GM18861 (cell line): ENCODE measurements around the gene MCF2L2.
"Not testable (repeated sequence)": the region's sequence is repeated elsewhere in the genome, so short reads cannot be mapped to it uniquely, and the experiment has no call there.

Experiments
- ATAC-seq: cut with Tn5 transposase; IDR thresholded peaks from one replicate; pipeline ENCODE4 v1.9.1; 2021; ENCODE audit not compliant: unreplicated experiment

MCF2L2 gene

GRCh38 chr3:183396662-183397391 is 31.6 kb downstream of the MCF2L2 start:
- no peak for ATAC-seq

DNA sequence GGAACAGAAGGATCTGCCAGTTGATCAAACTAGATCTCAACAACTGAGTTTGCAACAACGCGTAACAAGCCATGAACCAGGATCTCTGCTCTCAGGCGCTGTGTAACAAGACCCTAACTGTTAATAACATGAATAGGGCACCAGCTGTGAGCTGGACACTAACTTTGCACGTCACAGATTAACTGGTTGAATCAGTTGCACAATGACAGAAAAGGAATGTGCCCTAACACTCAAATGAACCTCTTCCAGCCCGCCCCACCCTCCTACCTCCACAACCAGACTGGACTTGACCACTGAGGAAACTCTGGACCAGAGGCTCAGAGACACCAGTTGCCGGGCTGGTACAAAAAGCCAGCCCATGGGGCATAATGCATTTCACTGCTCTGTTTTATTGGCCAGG is 34.3 kb downstream of the MCF2L2 start:
- ATAC-seq = no peak

GRCh38 chr3:183393625-183394024 is 34.8 kb downstream of the MCF2L2 start:
- no peak for ATAC-seq

- no peak for ATAC-seq
Observed at GRCh38 chr3:183392186-183393034, 36.0 kb downstream of the MCF2L2 start.

DNA sequence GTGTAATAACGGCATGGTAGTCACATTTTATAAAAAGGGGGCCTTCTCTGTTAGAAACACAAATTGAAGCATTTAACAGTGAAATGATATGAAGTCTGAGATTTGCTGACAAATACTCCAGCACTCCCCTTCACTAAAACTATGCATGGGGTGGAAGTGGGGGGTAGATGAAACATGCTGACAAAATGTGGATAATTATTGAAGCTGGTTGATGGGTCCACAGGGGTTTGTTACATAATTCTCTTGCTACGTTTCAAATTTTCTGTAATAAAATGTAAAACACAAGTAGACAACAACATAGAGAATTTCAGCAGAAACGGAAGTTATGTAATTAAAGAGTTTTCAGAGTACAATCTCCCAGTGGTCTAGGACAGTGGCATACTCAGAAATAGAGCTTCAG is 37.0 kb downstream of the MCF2L2 start:
- ATAC-seq = no peak

GRCh38 chr3:183390844-183391243 is 37.6 kb downstream of the MCF2L2 start:
- no peak for ATAC-seq

DNA sequence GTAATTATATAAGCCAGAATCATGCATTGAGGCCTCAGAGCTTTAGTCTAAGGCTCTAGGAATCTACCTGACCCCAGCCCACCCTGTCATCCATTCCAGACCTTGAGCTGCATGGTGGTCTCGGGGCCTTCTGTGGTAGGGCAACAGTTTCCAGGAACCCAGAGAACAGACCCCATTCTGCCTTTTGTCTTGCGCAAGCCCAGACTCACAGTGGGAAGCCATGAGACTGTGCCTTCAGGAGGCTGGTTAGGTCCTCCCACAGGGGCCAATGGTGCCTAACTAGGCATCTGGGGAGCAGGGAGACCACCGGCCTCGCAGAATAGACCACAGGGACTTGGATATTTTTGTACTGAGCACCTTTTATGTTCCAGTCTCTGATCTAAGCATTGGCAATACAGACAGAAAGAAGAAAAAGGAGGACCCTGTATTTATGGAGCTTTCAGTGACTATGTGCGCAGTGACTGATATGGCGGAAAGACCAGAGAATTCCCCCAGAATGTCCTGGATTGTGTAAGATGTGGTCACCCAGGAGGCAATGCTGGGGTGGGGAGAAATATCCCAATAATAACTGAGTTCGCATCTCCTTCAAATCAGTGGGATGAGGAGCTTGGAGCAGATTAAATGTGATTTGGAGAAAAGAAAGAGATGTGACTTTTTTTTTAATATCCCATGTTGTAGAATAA is 40.1 kb downstream of the MCF2L2 start:
- ATAC-seq = no peak

- no peak for ATAC-seq
Observed at GRCh38 chr3:183387797-183388196, 40.6 kb downstream of the MCF2L2 start.

- no peak for ATAC-seq
Observed at GRCh38 chr3:183386651-183387050, 41.8 kb downstream of the MCF2L2 start.

GRCh38 chr3:183385698-183386613 is 42.5 kb downstream of the MCF2L2 start:
- no peak for ATAC-seq

DNA sequence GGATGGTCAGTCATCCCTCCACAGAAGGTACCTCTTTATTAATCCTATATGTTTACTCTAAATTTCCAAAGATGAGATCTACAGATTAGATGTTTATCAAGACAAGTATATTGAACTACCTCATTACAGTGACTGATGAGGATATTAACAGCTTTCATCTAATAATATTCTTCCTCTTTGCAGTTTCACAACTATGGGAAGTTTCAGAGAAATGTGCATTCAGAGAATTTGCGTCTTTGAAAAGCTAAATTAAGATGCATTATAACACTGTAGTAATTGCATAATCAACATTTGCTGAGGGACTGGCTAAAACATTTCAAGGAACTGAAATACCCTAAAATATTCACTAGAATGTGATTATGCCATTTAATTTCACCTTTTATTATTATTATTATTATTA is 46.7 kb downstream of the MCF2L2 start:
- no peak for ATAC-seq

DNA sequence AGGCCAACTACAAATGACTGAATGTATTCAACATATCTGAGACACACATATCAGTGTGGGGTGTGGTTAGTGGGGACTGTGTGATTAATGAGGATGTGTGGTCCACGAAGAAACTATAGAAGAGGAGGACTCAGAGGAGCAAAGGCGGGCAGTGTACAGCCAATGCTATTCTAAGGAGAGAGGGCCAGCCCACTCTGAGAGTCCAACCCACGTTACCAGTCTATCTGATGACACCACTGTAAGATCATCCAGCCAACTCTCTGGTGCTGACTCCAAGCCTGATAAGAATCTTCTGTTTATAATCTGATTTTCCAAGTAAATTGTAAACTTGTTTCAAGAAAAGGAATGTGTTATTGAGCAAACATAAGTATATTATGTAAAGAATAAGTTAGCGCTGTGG is 47.2 kb downstream of the MCF2L2 start:
- ATAC-seq = no peak

GRCh38 chr3:183378951-183379350 is 49.5 kb downstream of the MCF2L2 start:
- no peak for ATAC-seq

- ATAC-seq = no peak
Observed at GRCh38 chr3:183378545-183378944, 49.9 kb downstream of the MCF2L2 start.

GRCh38 chr3:183378008-183378407 is 50.4 kb downstream of the MCF2L2 start:
- no peak for ATAC-seq

DNA sequence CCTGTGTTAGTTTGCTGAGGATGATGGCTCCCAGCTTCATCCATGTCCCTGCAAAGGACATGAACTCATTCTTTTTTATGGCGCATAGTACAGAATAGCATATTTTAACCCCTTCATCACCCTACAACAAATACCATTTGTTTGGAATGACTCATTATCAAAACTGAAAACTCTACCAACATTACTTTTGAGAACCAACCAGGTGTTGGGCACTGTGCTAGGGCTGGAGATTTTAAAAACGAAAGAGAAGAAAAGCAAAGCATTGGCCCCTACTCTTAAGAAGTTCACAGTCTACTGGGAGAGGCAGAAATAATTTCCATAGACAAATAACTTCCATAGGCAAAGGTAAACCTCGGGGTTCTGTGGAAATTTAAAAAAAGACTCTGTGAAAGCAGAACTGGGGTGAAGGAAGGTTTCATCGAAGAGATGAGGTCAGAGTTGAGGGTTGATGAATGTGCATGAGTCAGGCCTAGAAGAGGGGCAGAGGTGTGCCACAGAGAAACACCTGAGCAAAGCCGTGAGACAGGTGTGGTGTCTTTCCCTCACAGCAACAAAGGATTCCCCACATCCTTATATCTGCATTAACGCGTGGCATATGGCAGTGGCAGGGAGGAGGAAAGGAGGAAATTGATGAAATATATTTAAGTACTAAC is 51.0 kb downstream of the MCF2L2 start:
- no peak for ATAC-seq

DNA sequence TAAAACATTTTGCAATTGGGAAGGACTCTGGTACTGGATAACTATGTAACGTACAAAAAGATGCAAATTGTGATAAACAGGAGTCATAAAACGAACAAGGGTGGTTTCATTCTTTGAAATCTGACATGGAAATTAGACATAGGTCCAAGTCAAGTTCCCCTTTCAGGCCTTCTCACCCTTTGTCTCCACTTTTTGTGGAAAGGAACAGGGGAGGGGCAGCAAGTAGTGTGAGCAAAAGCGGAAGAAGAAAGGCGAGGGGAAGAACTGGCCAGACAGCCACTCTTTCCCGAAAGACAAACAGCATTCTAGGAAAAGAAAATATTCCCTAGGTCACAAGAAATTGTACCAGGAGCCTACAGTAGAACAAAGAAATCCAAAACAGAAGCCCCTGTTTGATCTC is 52.6 kb downstream of the MCF2L2 start:
- no peak for ATAC-seq

- no peak for ATAC-seq
Observed at GRCh38 chr3:183375337-183375736, 53.1 kb downstream of the MCF2L2 start.

GRCh38 chr3:183372911-183373310 is 55.5 kb downstream of the MCF2L2 start:
- ATAC-seq = no peak

- not testable (repeated sequence) for ATAC-seq
Observed at GRCh38 chr3:183371600-183371968, 56.8 kb downstream of the MCF2L2 start.
